Esophagus (tissue), 2 donors: ENCODE data around the gene SHOX. TPM values are rescaled to one million over a fixed set of nuclear protein-coding genes. Genes with fewer than 3 reads are reported as not detected.

Experiments used
- H3K27ac ChIP-seq, 2 donors: one replicate each; pipeline ENCODE4 v1.5.1; 2013; ENCODE audit warnings: low read depth in 2 of 2, mild to moderate bottlenecking in 2 of 2, inconsistent platforms in 1 of 2, low read length in 1 of 2, moderate library complexity in 1 of 2
- H3K27me3 ChIP-seq, 2 donors: one replicate each; pipeline ENCODE4 v1.6.1; 2013; ENCODE audit warnings: low read length in 2 of 2, control low read depth in 1 of 2, mild to moderate bottlenecking in 1 of 2; ENCODE audit not compliant: insufficient read depth in 2 of 2, control insufficient read depth in 1 of 2
- H3K36me3 ChIP-seq, 2 donors: one replicate each; pipeline ENCODE4 v1.6.1; 2013; ENCODE audit warnings: low read length in 1 of 2; ENCODE audit not compliant: control insufficient read depth in 2 of 2, insufficient read depth in 2 of 2
- H3K4me1 ChIP-seq, 2 donors: one replicate each; pipeline ENCODE4 v1.6.1; 2013; ENCODE audit warnings: low read length in 1 of 2; ENCODE audit not compliant: control insufficient read depth in 2 of 2, insufficient read depth in 2 of 2
- H3K4me3 ChIP-seq, 2 donors: one replicate each; pipeline ENCODE4 v1.5.1; 2013; ENCODE audit warnings: low read length in 2 of 2, mild to moderate bottlenecking in 2 of 2, low read depth in 1 of 2, moderate library complexity in 1 of 2
- H3K9me3 ChIP-seq, 2 donors: one replicate each; pipeline ENCODE4 v1.6.1; 2013; ENCODE audit warnings: mild to moderate bottlenecking in 2 of 2, low read depth in 1 of 2, low read length in 1 of 2, moderate library complexity in 1 of 2; ENCODE audit not compliant: control insufficient read depth in 2 of 2, insufficient read depth in 1 of 2
- WGBS, 2 donors: extraction: QIAGEN DNeasy Blood & Tissue Kit; methylation state at CpG; one replicate each; pipeline ENCODE4 v1.1.7; 2013; 5-methylcytosine and 5-hydroxymethylcytosine counted together
- polyA plus RNA-seq, 2 donors: library from polyadenylated mRNA; stranded (reverse); fragments of 200-250 nt; gene quantifications; one replicate each; pipeline ENCODE4 v1.2.3, GENCODE V29; 2013
- donor health status: healthy with polysubstance abuse.
- donor health status: Bipolar disorder and iron deficiency.

SHOX gene
- polyA plus RNA-seq, 2 donors: not detected

DNA sequence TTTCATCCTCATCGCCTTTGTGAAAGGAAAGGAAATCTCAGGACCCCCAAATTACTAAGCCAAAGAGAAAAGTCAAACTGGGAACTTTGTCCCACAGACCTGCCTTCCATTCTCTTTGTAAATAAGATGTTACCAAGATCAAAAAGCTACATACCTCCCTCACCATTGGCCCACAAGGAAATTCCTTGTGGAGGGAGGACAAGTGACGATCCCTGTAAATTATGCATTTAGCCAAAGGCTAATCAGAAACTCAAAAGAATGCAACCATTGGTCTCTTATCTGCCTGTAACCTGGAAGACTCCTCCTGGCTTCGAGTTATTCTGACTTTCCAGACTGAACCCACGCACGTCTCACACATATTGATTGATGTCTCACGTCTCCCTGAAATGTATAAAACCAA is 70.3 kb downstream of the SHOX start:
- H3K4me3 ChIP-seq: no peak overlapping the region
- peaks cover 4 to 8% of the 10 kb centered on the region in 2 donors for H3K9me3 ChIP-seq
- no peak overlapping the region for H3K27ac ChIP-seq
- no peaks in the 10 kb centered on the region for H3K36me3 ChIP-seq
- H3K27me3 ChIP-seq: no peaks in the 10 kb centered on the region
- 48 to 52% methylated on average over 6 of the region's 6 CpGs for WGBS, 2 donors
- no peaks in the 10 kb centered on the region for H3K4me1 ChIP-seq

GRCh38 chrX:701673-702072 is 71.1 kb downstream of the SHOX start:
- H3K27ac ChIP-seq: no peak overlapping the region
- H3K4me3 ChIP-seq: no peak overlapping the region
- H3K4me1 ChIP-seq: no peaks in the 10 kb centered on the region
- 81 to 83% methylated on average over 5 of the region's 5 CpGs for WGBS, 2 donors
- no peaks in the 10 kb centered on the region for H3K36me3 ChIP-seq
- peaks cover 4 to 6% of the 10 kb centered on the region in 2 donors for H3K9me3 ChIP-seq
- H3K27me3 ChIP-seq: no peaks in the 10 kb centered on the region

DNA sequence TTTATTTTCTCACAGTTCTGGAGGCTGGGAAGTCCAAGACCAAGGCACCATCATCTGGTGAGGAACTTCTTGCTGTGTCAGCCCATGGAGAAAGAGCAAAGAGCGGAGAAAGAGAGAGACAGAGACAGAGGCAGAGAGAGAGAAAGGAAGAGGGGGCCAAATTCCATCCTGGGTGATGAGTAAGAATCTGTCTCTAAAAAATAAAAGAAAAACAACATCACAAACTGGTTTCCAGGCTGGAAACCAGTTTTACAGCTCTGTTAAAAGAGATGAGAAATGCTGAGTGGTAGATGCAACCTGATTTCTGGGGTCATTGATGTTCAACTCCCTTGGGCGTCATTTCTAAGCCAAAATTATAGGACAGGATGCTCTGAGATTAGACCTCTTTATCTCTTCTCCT is 72.9 kb downstream of the SHOX start:
- peaks cover 6 to 8% of the 10 kb centered on the region in 2 donors for H3K9me3 ChIP-seq
- no peak overlapping the region for H3K4me3 ChIP-seq
- H3K4me1 ChIP-seq: no peaks in the 10 kb centered on the region
- 66 to 74% methylated on average over 2 of the region's 2 CpGs for WGBS, 2 donors
- no peaks in the 10 kb centered on the region for H3K36me3 ChIP-seq
- no peak overlapping the region for H3K27ac ChIP-seq
- no peaks in the 10 kb centered on the region for H3K27me3 ChIP-seq

DNA sequence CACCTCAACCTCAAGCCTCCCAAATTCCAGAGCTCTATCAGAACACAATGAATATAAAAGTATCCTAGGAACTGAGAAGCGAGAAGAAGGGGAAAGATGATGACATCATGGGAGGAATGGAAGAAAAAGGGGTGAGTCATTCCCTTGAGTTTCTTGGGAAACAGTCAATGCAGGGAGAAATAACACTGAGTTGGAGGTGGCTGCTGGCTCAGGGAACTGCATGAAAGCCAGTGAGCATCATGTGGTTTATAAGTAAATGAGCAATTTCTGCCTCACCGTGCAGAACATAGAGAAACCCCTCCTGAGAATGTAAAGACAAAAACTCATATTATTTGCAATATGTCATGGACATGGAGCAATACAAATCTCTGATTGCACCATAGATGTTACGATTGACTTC is 73.3 kb downstream of the SHOX start:
- no peak overlapping the region for H3K27ac ChIP-seq
- 77 to 87% methylated on average over 3 of the region's 3 CpGs for WGBS, 2 donors
- H3K4me3 ChIP-seq: no peak overlapping the region
- no peaks in the 10 kb centered on the region for H3K36me3 ChIP-seq
- H3K27me3 ChIP-seq: no peaks in the 10 kb centered on the region
- no peaks in the 10 kb centered on the region for H3K4me1 ChIP-seq
- H3K9me3 ChIP-seq: peaks cover 6% of the 10 kb centered on the region in 2 donors

Other genes starting within 250 kb of the SHOX start
- gene PPP2R3B, start 243.9 kb upstream of the SHOX start, polyA plus RNA-seq: 10 to 100 TPM; 18.5 to 54.1 TPM